NCI-H345 (cell line): ENCODE results near the gene KCNK10.
"Not testable (repeated sequence)": the region's sequence is repeated elsewhere in the genome, so short reads cannot be mapped to it uniquely, and the experiment has no call there.

Experiments used
- DNase-seq: peaks from one replicate; lab custom pipeline; 2025; lab: John Stamatoyannopoulos, UW

KCNK10 gene

GRCh38 chr14:88270776-88271175 lies 52.3 kb downstream of the KCNK10 start:
- DNase-seq: no peak

- DNase-seq: no peak
These were observed 53.2 kb downstream of the KCNK10 start for GRCh38 chr14:88269806-88270420.

- DNase-seq: no peak
These were observed 56.6 kb downstream of the KCNK10 start for GRCh38 chr14:88266474-88266873.

GRCh38 chr14:88264116-88264515 lies 59.0 kb downstream of the KCNK10 start:
- DNase-seq: no peak

GRCh38 chr14:88261302-88261701 lies 61.8 kb downstream of the KCNK10 start:
- not testable (repeated sequence) for DNase-seq

GRCh38 chr14:88258021-88258420 lies 65.0 kb downstream of the KCNK10 start:
- no peak for DNase-seq

GRCh38 chr14:88256997-88257950 lies 65.8 kb downstream of the KCNK10 start:
- DNase-seq: no peak

GRCh38 chr14:88255798-88256197 lies 67.3 kb downstream of the KCNK10 start:
- no peak for DNase-seq

GRCh38 chr14:88255196-88255595 lies 67.9 kb downstream of the KCNK10 start:
- DNase-seq: no peak

- DNase-seq: no peak
These were observed 70.6 kb downstream of the KCNK10 start for GRCh38 chr14:88252498-88252897.

- DNase-seq: no peak
These were observed 71.4 kb downstream of the KCNK10 start for GRCh38 chr14:88251650-88252049.

GRCh38 chr14:88249266-88249665 lies 73.8 kb downstream of the KCNK10 start:
- no peak for DNase-seq

GRCh38 chr14:88248606-88249005 lies 74.5 kb downstream of the KCNK10 start:
- no peak for DNase-seq

GRCh38 chr14:88247228-88247627 lies 75.8 kb downstream of the KCNK10 start:
- DNase-seq: no peak

GRCh38 chr14:88245321-88245720 lies 77.7 kb downstream of the KCNK10 start:
- peak; percentile 57 for DNase-seq

- DNase-seq: no peak
These were observed 79.1 kb downstream of the KCNK10 start for GRCh38 chr14:88243946-88244345.

- DNase-seq: no peak
These were observed 80.6 kb downstream of the KCNK10 start for GRCh38 chr14:88242446-88242845.

GRCh38 chr14:88241810-88242209 lies 81.3 kb downstream of the KCNK10 start:
- no peak for DNase-seq

- DNase-seq: no peak
These were observed 88.6 kb downstream of the KCNK10 start for GRCh38 chr14:88234442-88234841.

- DNase-seq: no peak
These were observed 89.2 kb downstream of the KCNK10 start for GRCh38 chr14:88233915-88234314.

GRCh38 chr14:88232771-88233170 lies 90.3 kb downstream of the KCNK10 start:
- no peak for DNase-seq

- no peak for DNase-seq
These were observed 91.5 kb downstream of the KCNK10 start for GRCh38 chr14:88231603-88232002.

GRCh38 chr14:88229428-88229827 lies 93.6 kb downstream of the KCNK10 start:
- no peak for DNase-seq
